IMR-90 (cell line): ENCODE measurements around the gene CIBAR2. TPM values are rescaled to one million over a fixed set of nuclear protein-coding genes. Genes with fewer than 3 reads are reported as not detected.
A peak's percentile ranks its signal among the peaks of the same experiment; 100 is the strongest.

Experiments
- ATAC-seq: fragments of 200-7000 bp; cut with Tn5 transposase; 2 replicates; pipeline ENCODE4 v1.9.1; 2020; ENCODE audit warnings: low read depth, mild to moderate bottlenecking, moderate library complexity
- BruUV-seq: library from RNA; stranded (reverse); fragments of 400-500 nt; replicated peaks from 2 replicates; lab custom pipeline; 2021; lab: Mats Ljungman, UMichigan
- CTCF ChIA-PET: fragments of 300-600 bp; formaldehyde crosslinking; extraction: SDS; loops from one replicate; lab custom pipeline; 2021; ENCODE audit warnings: antibody characterized with exemption; lab: Yijun Ruan, JAX
- POLR2A ChIA-PET: fragments of 300-600 bp; sonication (Branson Sonifier 250); formaldehyde crosslinking; loops from one replicate; lab custom pipeline; 2022; ENCODE audit warnings: antibody characterized with exemption; ENCODE audit not compliant: unreplicated experiment; lab: Charles Lee
- DNase-seq: peaks from one replicate; pipeline ENCODE4 v3.0.0; 2013
- H2AFZ ChIP-seq: replicated peaks from 2 replicates; pipeline ENCODE3; 2013; ENCODE audit warnings: low read length, mild to moderate bottlenecking; ENCODE audit not compliant: poor library complexity
- H2AK5ac ChIP-seq: 2 replicates; pipeline ENCODE4 v1.6.1; 2013; ENCODE audit warnings: low read depth, low read length, inconsistent platforms
- H2AK9ac ChIP-seq: replicated peaks from 2 replicates; pipeline ENCODE3; 2013; ENCODE audit warnings: mild to moderate bottlenecking, low read depth, low read length, moderate library complexity; ENCODE audit not compliant: poor library complexity
- H2BK120ac ChIP-seq: 2 replicates; pipeline ENCODE4 v1.6.1; 2013; ENCODE audit warnings: low read depth, low read length, inconsistent platforms
- H2BK15ac ChIP-seq: 3 replicates; pipeline ENCODE4 v1.6.1; 2013; ENCODE audit warnings: low read depth, low read length, inconsistent platforms
- H2BK20ac ChIP-seq: 2 replicates; pipeline ENCODE4 v1.6.1; 2013; ENCODE audit warnings: low read depth, mild to moderate bottlenecking, inconsistent platforms, low read length, moderate library complexity
- H2BK5ac ChIP-seq: 2 replicates; pipeline ENCODE4 v1.6.1; 2013; ENCODE audit warnings: mild to moderate bottlenecking, low read depth, low read length, inconsistent platforms; ENCODE audit not compliant: poor library complexity, severe bottlenecking
- H3K14ac ChIP-seq: replicated peaks from 2 replicates; pipeline ENCODE4 v1.6.1; 2013; ENCODE audit warnings: low read depth, low read length, inconsistent platforms
- H3K18ac ChIP-seq: 2 replicates; pipeline ENCODE4 v1.6.1; 2013; ENCODE audit warnings: low read depth, low read length, control low read depth
- H3K23ac ChIP-seq: 2 replicates; pipeline ENCODE4 v1.6.1; 2013; ENCODE audit warnings: low read depth, low read length, inconsistent platforms
- H3K27ac ChIP-seq: 2 replicates; pipeline ENCODE4 v1.5.1; 2013; ENCODE audit warnings: mild to moderate bottlenecking, control low read depth, low read length; ENCODE audit not compliant: insufficient read depth
- H3K27me3 ChIP-seq: 2 replicates; pipeline ENCODE4 v1.6.1; 2013; ENCODE audit warnings: low read length; ENCODE audit not compliant: control insufficient read depth, insufficient read depth
- H3K36me3 ChIP-seq: 2 replicates; pipeline ENCODE4 v1.6.1; 2013; ENCODE audit warnings: low read length, mixed read lengths; ENCODE audit not compliant: control insufficient read depth, insufficient read depth
- H3K4ac ChIP-seq: 2 replicates; pipeline ENCODE4 v1.6.1; 2013; ENCODE audit warnings: low read depth, low read length, inconsistent platforms
- H3K4me1 ChIP-seq: 2 replicates; pipeline ENCODE4 v1.6.1; 2013; ENCODE audit warnings: low read length, mixed read lengths; ENCODE audit not compliant: control insufficient read depth, insufficient read depth
- H3K4me2 ChIP-seq: 2 replicates; pipeline ENCODE4 v1.6.1; 2013; ENCODE audit warnings: low read depth, mild to moderate bottlenecking, control low read depth, low read length, moderate library complexity
- H3K4me3 ChIP-seq: 2 replicates; pipeline ENCODE4 v1.5.1; 2013; ENCODE audit warnings: low read depth, mild to moderate bottlenecking, control low read depth, low read length, moderate library complexity; ENCODE audit not compliant: insufficient read depth
- H3K56ac ChIP-seq: 2 replicates; pipeline ENCODE4 v1.6.1; 2013; ENCODE audit warnings: low read length, inconsistent platforms; ENCODE audit not compliant: insufficient read depth; ENCODE audit errors: extremely low read depth
- H3K79me1 ChIP-seq, 2 experiments: 2 replicates each; pipeline ENCODE4 v1.6.1; 2013; ENCODE audit warnings: low read length in 2 of 2, inconsistent platforms in 1 of 2, low read depth in 1 of 2
- H3K9ac ChIP-seq: 2 replicates; pipeline ENCODE4 v1.6.1; 2013; ENCODE audit warnings: low read depth, low read length, control low read depth
- H3K9me1 ChIP-seq: 2 replicates; pipeline ENCODE4 v1.6.1; 2013; ENCODE audit warnings: low read length, inconsistent platforms; ENCODE audit not compliant: insufficient read depth
- H3K9me3 ChIP-seq: 2 replicates; pipeline ENCODE4 v1.6.1; 2013; ENCODE audit warnings: low read length; ENCODE audit not compliant: control insufficient read depth, insufficient read depth
- H4K20me1 ChIP-seq: 2 replicates; pipeline ENCODE4 v1.6.1; 2013; ENCODE audit warnings: low read length, inconsistent platforms; ENCODE audit not compliant: insufficient read depth
- H4K5ac ChIP-seq: 2 replicates; pipeline ENCODE4 v1.6.1; 2013; ENCODE audit warnings: mild to moderate bottlenecking, low read depth, low read length, control low read depth
- H4K8ac ChIP-seq, 2 experiments: 2 replicates each; pipeline ENCODE4 v1.6.1; 2013; ENCODE audit warnings: low read depth in 2 of 2, low read length in 2 of 2, control low read depth in 1 of 2, inconsistent platforms in 1 of 2
- H4K91ac ChIP-seq: 2 replicates; pipeline ENCODE4 v1.6.1; 2013; ENCODE audit warnings: low read depth, low read length, inconsistent platforms; ENCODE audit not compliant: insufficient read depth
- CEBPB ChIP-seq: IDR thresholded peaks from 2 replicates; pipeline ENCODE4 v1.6.1; 2012; ENCODE audit warnings: low read depth, low read length, improper control_type of control experiment
- MXI1 ChIP-seq: IDR thresholded peaks from 2 replicates; pipeline ENCODE4 v1.6.1; 2012; ENCODE audit warnings: low read depth, mild to moderate bottlenecking, low read length, moderate library complexity, borderline replicate concordance
- NFE2L2 ChIP-seq: fragments of 150-350 bp; IDR thresholded peaks from 2 replicates; pipeline ENCODE4 v1.6.1; 2016; ENCODE audit warnings: low read depth, mild to moderate bottlenecking, low read length
- SMC3 ChIP-seq: fragments of 150-350 bp; IDR thresholded peaks from 2 replicates; pipeline ENCODE4 v1.6.1; 2016; ENCODE audit warnings: low read depth, mild to moderate bottlenecking, antibody characterized with exemption, low read length, moderate library complexity
- WGBS, 2 experiments: methylation state at CpG; one replicate each; pipeline versions ENCODE4 v1.1.5 to v1.1.7; 2013; ENCODE audit warnings: missing lambda C conversion rate in 2 of 2; ENCODE audit not compliant: insufficient read length in 1 of 2; ENCODE audit errors: extremely low coverage in 2 of 2; 5-methylcytosine and 5-hydroxymethylcytosine counted together
- dilution Hi-C: fragments of 300-500 bp; cut with HindIII; formaldehyde crosslinking; loops from one replicate; pipeline ENCODE4 v1.14.3; 2018; ENCODE audit warnings: low sequenced_read_pairs; ENCODE audit not compliant: unreplicated experiment
- in situ Hi-C: fragments of 300-500 bp; cut with MboI; formaldehyde crosslinking; loops from 3 replicates; pipeline ENCODE4 v1.14.3; 2019; ENCODE audit warnings: low sequenced_read_pairs, inconsistent platforms, mixed read lengths
- intact Hi-C: fragments of 100-400 bp; cut with micrococcal nuclease; formaldehyde crosslinking; loops from 2 replicates; pipeline ENCODE4 v1.10.0; 2022
- polyA plus RNA-seq, 3 experiments: library from polyadenylated mRNA; depleted of rRNA; stranded (reverse); fragments of >200 nt; gene quantifications; 2 replicates each; pipeline ENCODE4 v1.2.3, GENCODE V29; 2012; ENCODE audit warnings: low replicate concordance in 1 of 3
- total RNA-seq: library from RNA; depleted of rRNA; stranded (reverse); fragments of >200 nt; gene quantifications from 2 replicates; pipeline ENCODE4 v1.2.3, GENCODE V29; 2012
- TF ChIP-seq, protein P1 (sequence below): conservative IDR thresholded peaks from 2 replicates; pipeline ENCODE4 v1.5.1; 2012; ENCODE audit warnings: mild to moderate bottlenecking, low read depth, low read length, improper control_type of control experiment
- TF ChIP-seq, protein P2 (sequence below): fragments of 150-350 bp; IDR thresholded peaks from 2 replicates; pipeline ENCODE4 v1.6.1; 2017; ENCODE audit warnings: mild to moderate bottlenecking, antibody characterized with exemption, low read length, low read depth

The CIBAR2 gene
- total and polyA plus RNA-seq, 2 of the 4 experiments (the other 2 are of a cell fraction): 0.18 to 0.24 TPM

DNA sequence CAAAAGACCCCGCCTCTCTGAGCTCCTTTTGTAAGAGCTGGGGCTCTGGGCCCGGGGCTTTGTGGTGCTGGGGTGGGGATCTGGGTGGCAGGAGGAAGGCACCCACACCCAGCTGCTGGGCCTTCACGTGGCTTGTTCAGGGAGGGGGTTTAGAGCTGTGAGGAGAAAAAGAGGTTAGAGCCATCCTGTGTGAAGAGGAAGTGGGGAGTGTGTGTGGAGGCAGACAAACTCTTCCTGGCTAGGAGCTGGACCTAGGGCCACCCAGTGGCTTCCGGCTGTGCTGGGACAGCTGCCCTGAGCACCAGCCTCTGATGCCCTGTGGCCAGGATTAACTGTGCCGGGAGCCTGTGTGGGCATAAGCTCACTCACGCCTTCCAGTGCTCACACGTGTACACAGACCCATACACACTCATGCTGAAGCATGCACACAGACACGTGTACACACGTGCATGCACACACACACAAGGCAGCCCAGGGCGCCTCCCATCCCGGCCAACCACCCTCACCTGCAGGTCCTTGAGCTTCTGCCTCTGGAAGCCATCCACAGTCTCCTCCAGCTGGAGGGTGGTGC lies 7.4 kb downstream of the CIBAR2 start:
- no peak overlapping the region for H3K27ac ChIP-seq
- dilution Hi-C loops: no loop called here
- no peak for TF ChIP-seq MXI1
- TF ChIP-seq, protein P1, sequence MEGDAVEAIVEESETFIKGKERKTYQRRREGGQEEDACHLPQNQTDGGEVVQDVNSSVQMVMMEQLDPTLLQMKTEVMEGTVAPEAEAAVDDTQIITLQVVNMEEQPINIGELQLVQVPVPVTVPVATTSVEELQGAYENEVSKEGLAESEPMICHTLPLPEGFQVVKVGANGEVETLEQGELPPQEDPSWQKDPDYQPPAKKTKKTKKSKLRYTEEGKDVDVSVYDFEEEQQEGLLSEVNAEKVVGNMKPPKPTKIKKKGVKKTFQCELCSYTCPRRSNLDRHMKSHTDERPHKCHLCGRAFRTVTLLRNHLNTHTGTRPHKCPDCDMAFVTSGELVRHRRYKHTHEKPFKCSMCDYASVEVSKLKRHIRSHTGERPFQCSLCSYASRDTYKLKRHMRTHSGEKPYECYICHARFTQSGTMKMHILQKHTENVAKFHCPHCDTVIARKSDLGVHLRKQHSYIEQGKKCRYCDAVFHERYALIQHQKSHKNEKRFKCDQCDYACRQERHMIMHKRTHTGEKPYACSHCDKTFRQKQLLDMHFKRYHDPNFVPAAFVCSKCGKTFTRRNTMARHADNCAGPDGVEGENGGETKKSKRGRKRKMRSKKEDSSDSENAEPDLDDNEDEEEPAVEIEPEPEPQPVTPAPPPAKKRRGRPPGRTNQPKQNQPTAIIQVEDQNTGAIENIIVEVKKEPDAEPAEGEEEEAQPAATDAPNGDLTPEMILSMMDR: no peak
- no peak for TF ChIP-seq SMC3
- no peak for TF ChIP-seq NFE2L2
- TF ChIP-seq, protein P2, sequence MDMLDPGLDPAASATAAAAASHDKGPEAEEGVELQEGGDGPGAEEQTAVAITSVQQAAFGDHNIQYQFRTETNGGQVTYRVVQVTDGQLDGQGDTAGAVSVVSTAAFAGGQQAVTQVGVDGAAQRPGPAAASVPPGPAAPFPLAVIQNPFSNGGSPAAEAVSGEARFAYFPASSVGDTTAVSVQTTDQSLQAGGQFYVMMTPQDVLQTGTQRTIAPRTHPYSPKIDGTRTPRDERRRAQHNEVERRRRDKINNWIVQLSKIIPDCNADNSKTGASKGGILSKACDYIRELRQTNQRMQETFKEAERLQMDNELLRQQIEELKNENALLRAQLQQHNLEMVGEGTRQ: no peak
- TF ChIP-seq CEBPB: no peak

More for the DNA sequence above, 7.4 kb downstream of the CIBAR2 start:
- no TSS peak for BruUV-seq
- Histone ChIP-seq H2BK20ac (no peak overlapping the region), H3K4me3 (no peak overlapping the region), H2BK15ac (no peak overlapping the region), H2AK5ac (no peak overlapping the region), H3K9ac (no peak overlapping the region), H2AFZ (peak overlapping the region; percentile 24), H3K23ac (no peak overlapping the region), H3K18ac (no peak overlapping the region), H3K56ac (no peak overlapping the region), H3K9me3 (peaks cover 4% of the 10 kb centered on the region; the same call in 1 of the 2 replicates), H3K4me1 (no peaks in the 10 kb centered on the region), H2BK5ac (no peak overlapping the region), H2BK120ac (no peak overlapping the region), H3K27me3 (peaks cover 21% of the 10 kb centered on the region), H4K20me1 (no peaks in the 10 kb centered on the region), H3K4ac (no peak overlapping the region), H3K79me1 (no peaks in the 10 kb centered on the region), H4K91ac (no peak overlapping the region), H3K36me3 (no peaks in the 10 kb centered on the region), H3K9me1 (no peaks in the 10 kb centered on the region), H4K8ac (no peak overlapping the region), H3K4me2 (no peak overlapping the region), H2AK9ac (peak overlapping the region; percentile 25), H3K14ac (no peak overlapping the region), H4K5ac (no peak overlapping the region)
- in situ Hi-C loops (no loop called here), intact Hi-C loops (no loop called here)
- 87% methylated on average over 5 of the region's 11 CpGs; no CpG with 5 or more reads in 1 of the 2 experiments for WGBS, 2 experiments
- ATAC-seq (no peak), DNase-seq (no peak)
- ChIA-PET POLR2A (no interaction called here), CTCF (interaction anchor here (0.5 to 1.6 kb wide), 3 partner anchors 10 to 505 kb away, joined by 3 to 5 read pairs (median 3); no protein-coding TSS in a partner anchor)
